Fibroblast of skin of abdomen (primary cell): ENCODE results near the gene TEP1.

ENCODE experiments used
- DNase-seq: peaks from one replicate; pipeline ENCODE4 v3.0.0-alpha.2; 2013

TEP1 gene

GRCh38 chr14:20429801-20430669, 16.7 kb upstream of the TEP1 start:
- no peak for DNase-seq

DNA sequence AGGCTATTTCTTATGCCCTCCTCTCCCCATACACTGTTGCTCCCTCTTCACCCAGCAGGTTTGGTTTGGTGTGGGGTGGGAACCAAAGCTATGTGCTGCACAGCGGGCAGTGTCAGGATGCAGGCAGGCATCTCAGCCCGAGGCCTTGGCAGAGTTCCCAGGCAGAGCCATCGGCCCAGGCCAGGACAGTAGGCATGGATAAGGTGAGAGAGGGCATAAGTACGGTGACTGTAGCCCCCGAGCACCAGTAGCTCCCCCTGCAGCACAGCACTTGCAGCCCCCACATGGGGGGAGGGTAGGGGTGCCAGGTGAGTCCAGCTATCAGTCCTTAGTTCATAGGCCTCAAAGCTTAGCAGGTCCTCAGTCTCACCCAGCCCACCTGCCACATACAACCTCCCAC, 15.5 kb upstream of the TEP1 start:
- no peak for DNase-seq

DNA sequence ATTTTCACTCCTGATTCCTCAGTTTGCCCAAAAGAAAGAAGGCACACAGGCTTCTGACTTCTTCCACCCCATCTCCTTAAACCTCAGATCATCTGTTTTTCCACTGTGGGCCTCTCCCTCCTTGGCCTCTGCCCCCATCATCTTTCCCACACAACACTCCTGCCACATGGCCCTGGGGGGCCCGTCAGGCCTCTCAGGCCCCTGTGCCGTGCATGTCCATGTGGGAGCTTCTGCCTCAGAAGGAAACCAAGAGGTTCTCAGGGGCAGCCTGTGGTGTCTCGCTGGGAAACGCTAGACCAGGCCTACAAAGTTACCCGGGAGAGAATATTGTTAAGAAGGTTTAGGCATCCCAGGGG, 14.7 kb upstream of the TEP1 start:
- DNase-seq = no peak

GRCh38 chr14:20427231-20428009, 14.1 kb upstream of the TEP1 start:
- peak; percentile 45 for DNase-seq

GRCh38 chr14:20424851-20425250, 11.6 kb upstream of the TEP1 start:
- no peak for DNase-seq

- no peak for DNase-seq
These were observed 9.6 kb upstream of the TEP1 start for GRCh38 chr14:20422886-20423285.

- DNase-seq = no peak
These were observed 8.0 kb upstream of the TEP1 start for GRCh38 chr14:20421267-20421666.

DNA sequence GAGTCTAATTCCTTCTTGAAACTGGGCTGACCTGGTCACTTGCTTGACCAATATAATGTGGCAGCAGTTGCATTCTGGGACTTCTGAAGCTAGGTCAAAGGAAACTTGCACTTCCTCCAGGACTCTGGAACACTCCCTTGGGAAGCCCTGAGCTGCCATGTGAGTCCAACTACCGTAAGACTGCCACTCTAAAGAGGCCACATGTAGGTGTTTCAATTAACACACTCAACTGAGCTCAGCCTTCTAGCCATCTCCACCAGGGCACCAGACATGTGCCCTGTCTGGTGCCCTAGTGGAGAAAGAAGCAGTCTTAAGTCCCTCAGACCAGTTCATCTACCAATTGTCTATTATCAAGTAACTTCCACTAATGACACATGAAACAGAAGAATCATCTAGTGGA, 6.1 kb upstream of the TEP1 start:
- DNase-seq = no peak

DNA sequence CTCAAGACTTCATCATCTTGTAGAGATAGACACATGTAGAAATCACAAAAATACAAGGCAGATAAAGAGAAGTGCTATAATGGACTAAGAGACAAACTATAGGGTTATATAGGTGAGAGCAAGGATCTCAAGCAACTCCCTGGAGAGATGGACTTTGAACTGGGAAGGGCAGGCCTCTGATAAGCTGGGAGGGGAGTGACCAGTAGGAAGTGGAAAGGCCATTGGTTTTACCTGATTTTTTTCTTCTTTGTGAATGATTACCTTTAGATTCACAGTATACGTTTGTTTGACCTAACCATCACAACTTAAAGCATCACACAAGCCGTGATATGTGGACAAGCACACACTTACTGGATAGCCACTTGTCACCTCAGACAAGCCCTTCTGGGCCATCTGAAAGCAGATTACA, 5.2 kb upstream of the TEP1 start:
- DNase-seq = no peak

DNA sequence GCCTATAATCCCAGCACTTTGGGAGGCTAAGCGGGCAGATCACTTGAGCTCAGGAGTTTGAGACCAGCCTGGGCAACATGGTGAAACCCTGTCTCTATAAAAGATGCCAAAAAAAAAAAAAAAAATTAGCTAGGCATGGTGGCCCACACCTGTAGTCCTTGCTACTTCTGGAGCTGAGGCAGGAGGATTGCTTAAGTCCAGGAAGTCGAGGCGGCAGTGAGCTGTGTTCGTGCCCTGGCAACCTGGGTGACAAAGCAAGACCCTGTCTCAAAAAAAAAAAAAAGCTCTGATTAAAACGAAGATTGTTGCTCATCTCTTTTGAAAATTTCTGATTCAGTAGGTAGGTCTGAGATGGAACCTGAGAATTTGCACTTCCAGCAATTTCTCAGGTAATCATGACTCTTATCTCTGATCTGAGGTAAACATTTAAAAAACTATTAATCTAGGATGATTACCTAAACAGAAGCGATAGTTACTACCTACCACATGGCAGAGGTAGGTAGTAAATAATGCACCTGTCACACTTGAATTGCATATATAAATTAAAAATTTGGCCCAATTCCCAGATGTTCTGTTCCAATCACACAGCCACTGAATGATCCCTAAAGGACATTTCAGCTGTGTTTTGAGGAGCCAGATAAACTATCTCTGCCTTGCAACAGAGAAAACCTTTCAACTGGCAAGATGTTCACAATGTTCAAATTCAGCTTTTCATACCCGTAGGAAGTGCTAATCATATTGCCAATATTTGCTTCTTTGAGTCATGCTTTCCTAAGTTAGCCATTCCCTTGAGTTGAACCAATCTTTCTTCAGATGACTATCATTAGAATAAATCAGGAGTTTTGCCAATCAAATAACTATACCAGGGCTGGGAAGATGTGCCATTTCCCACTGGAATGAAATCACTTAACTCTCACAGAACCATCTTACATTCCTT, 4.2 kb upstream of the TEP1 start:
- no peak for DNase-seq

GRCh38 chr14:20416223-20416622, 2.9 kb upstream of the TEP1 start:
- DNase-seq = no peak

DNA sequence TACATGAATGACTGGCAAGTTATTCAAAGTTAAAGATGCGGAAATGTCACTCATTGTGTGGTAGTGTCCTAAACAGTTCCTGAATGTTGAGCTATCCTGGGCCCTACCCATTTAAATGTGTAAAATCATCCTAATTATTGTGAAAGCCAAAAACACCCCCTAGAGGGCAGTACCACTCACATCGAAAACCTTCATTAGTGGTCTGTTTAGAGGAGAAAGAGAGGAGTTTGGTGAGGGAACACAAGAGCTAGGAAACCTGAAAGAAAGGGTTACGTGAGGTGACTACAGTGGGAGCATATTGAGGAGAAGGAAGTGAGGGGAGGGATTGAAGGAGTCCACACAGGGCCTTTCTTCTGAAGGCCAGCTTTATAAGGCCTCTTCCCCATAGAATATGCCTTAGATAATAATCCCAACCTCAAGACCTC, 2.5 kb upstream of the TEP1 start:
- peak; percentile 59 for DNase-seq

DNA sequence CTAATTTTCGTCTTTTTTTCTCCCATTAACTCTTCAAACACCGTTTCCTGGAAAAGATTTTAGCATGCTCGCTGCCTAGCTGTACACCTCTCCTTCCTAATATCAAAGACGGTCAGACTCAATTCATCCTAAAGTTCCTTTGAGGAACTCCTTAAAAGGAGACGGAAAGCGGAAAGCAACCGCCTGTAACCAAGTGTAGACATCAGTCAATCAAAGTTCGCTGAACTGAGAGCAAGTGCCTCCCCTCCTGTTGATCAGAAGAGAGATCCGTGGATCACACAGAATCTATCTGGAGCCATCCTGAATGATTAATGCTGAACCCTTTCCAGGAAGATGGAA, 412 bp upstream of the TEP1 start:
- peak; percentile 12 for DNase-seq

DNA sequence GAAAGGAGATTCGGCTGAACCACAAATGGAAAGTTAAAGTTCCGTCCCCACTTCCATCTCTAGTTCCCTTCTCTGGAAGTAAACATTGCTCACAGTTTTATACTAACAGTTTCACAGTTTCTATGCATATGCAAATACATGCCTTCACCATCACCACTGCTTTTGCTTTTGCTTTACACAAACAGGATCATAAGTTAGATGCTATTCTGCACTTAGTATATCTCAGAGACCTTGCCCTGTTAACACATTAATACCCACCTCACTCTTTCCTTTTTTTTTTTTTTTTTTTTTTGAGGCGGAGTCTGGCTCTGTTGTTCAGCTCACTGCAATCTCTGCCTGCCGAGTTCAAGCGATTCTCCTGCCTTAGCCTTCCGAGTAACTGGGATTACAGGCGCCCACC, 890 bp downstream of the TEP1 start:
- DNase-seq = no peak

GRCh38 chr14:20409226-20409625, 4.1 kb downstream of the TEP1 start:
- DNase-seq = peak; percentile 71

DNA sequence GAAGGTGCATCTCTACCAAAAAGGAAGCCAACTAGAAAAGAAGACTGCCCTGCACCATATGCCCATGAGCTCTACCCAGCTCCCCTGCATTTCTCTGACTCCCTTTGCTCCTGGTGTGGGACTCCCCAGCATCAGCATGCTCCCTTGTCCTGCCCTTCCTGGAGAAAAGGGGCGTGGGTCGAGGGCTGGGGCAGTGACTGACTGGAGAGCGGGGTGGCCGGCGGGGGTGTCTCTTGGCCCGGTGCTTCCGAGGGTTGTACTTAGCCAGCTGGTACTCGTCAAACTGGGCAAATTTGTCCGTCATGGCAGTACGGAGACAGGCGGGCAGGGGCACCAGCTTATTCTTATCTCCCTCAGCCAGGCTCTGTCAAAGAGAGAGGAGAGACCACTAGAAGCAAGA, 9.8 kb downstream of the TEP1 start:
- no peak for DNase-seq

GRCh38 chr14:20400965-20401593, 12.2 kb downstream of the TEP1 start:
- DNase-seq = no peak

GRCh38 chr14:20400589-20400964, 12.7 kb downstream of the TEP1 start:
- no peak for DNase-seq

GRCh38 chr14:20397511-20397910, 15.8 kb downstream of the TEP1 start:
- no peak for DNase-seq

GRCh38 chr14:20391505-20391904, 21.8 kb downstream of the TEP1 start:
- no peak for DNase-seq

GRCh38 chr14:20388159-20388558, 25.1 kb downstream of the TEP1 start:
- DNase-seq = no peak

GRCh38 chr14:20387576-20387975, 25.7 kb downstream of the TEP1 start:
- no peak for DNase-seq
